NB4 (cell line): Measurements from ENCODE around the gene WDR19.

ENCODE experiments used
- CTCF ChIP-seq: IDR thresholded peaks from one replicate; pipeline ENCODE4 v1.5.1; 2012; ENCODE audit warnings: low read depth, low read length
- POLR2A ChIP-seq: IDR thresholded peaks from 2 replicates; pipeline ENCODE4 v1.6.1; 2011; ENCODE audit warnings: mild to moderate bottlenecking; ENCODE audit not compliant: insufficient read length; ENCODE audit errors: extremely low read depth

GRCh38 chr4:39274503-39274902, 92.2 kb downstream of the WDR19 start:
- TF ChIP-seq CTCF (no peak), POLR2A (no peak)
